A549 treated with AZD9567 at 1 μM for 4 hours (cell line): ENCODE measurements around the gene ASS1. TPM values are rescaled to one million over a fixed set of nuclear protein-coding genes. Genes with fewer than 3 reads are reported as not detected.

Experiments used
- total RNA-seq: library from RNA; stranded (reverse); fragments of 200-300 nt; extraction: Qiagen RNA extraction; gene quantifications from 5 replicates; pipeline ENCODE4 v1.2.3, GENCODE V29; 2022; ENCODE audit not compliant: insufficient read depth

ASS1 gene
- 17.3 to 22.3 TPM (median 18.6 TPM) in 5 replicates for total RNA-seq

GRCh38 chr9:130444565-130445221 is at the start of gene ASS1:
Gene ASS1, plus strand, starts transcription at chr9:130444961. Its CDS starts 7,268 bp downstream, at chr9:130452229.

Other genes with a start within 250 kb of the ASS1 start
- gene HMCN2, start 179.2 kb upstream of the ASS1 start, total RNA-seq, result 0.01 to 2.5 TPM (median 0.06 TPM) in 5 replicates
- 47.8 to 59.5 TPM (median 52.1 TPM) in 5 replicates for gene FUBP3, start 134.6 kb downstream of the ASS1 start, total RNA-seq
- 0.29 to 0.35 TPM (median 0.32 TPM) in 4 of 5 replicates, not detected in the other for gene PRDM12, start 219.6 kb downstream of the ASS1 start, total RNA-seq
- gene EXOSC2, start 248.8 kb downstream of the ASS1 start, total RNA-seq, result 50.0 to 72.0 TPM (median 53.7 TPM) in 5 replicates